Panc1 (cell line): ENCODE results near the gene PEX6. TPM values are rescaled to one million over a fixed set of nuclear protein-coding genes. Genes with fewer than 3 reads are reported as not detected.

ENCODE experiments used
- ATAC-seq: fragments of 200-7000 bp; cut with Tn5 transposase; 2 replicates; pipeline ENCODE4 v1.9.1; 2020; ENCODE audit warnings: mild to moderate bottlenecking, moderate library complexity
- BruUV-seq: library from RNA; stranded (reverse); fragments of 400-500 nt; replicated peaks from 2 replicates; lab custom pipeline; 2021; lab: Mats Ljungman, UMichigan
- CTCF ChIA-PET: fragments of 300-600 bp; sonication (Branson Sonifier 250); formaldehyde crosslinking; loops from one replicate; lab custom pipeline; 2022; ENCODE audit warnings: antibody characterized with exemption; lab: Charles Lee
- POLR2A ChIA-PET: fragments of 300-600 bp; sonication (Branson Sonifier 250); formaldehyde crosslinking; loops from one replicate; lab custom pipeline; 2022; ENCODE audit warnings: antibody characterized with exemption; lab: Charles Lee
- DNase-seq: peaks from one replicate; pipeline ENCODE4 v3.0.0-alpha.2; 2010; ENCODE audit warnings: low read depth, low spot score
- H3K27ac ChIP-seq: 2 replicates; pipeline ENCODE4 v1.5.1; 2011; ENCODE audit warnings: mild to moderate bottlenecking, low read length, inconsistent platforms
- H3K27me3 ChIP-seq: fragments of 200-500 bp; sonication (Bioruptor generic); 2 replicates; pipeline ENCODE4 v1.6.0; 2014; ENCODE audit warnings: low read length, inconsistent platforms; ENCODE audit not compliant: control insufficient read depth, insufficient read depth
- H3K36me3 ChIP-seq: fragments of 200-500 bp; sonication (Bioruptor generic); 2 replicates; pipeline ENCODE4 v1.5.1; 2014; ENCODE audit warnings: inconsistent platforms, mild to moderate bottlenecking, low read length, moderate library complexity; ENCODE audit not compliant: control insufficient read depth, insufficient read depth
- H3K4me1 ChIP-seq: 2 replicates; pipeline ENCODE4 v1.5.1; 2011; ENCODE audit warnings: inconsistent platforms, mild to moderate bottlenecking, low read length, moderate library complexity; ENCODE audit not compliant: control insufficient read depth, insufficient read depth
- H3K4me3 ChIP-seq, 2 experiments: 2 replicates each; pipeline ENCODE4 v1.5.1; 2011 to 2012; ENCODE audit warnings: low read depth in 2 of 2, low read length in 2 of 2, mild to moderate bottlenecking in 2 of 2, inconsistent platforms in 1 of 2, moderate library complexity in 1 of 2
- H3K9me3 ChIP-seq: fragments of 200-500 bp; sonication (Bioruptor generic); 2 replicates; pipeline ENCODE4 v1.5.1; 2014; ENCODE audit warnings: low read depth, mild to moderate bottlenecking, inconsistent platforms, low read length, moderate library complexity; ENCODE audit not compliant: control insufficient read depth, insufficient read depth
- CTCF ChIP-seq: fragments of 450-650 bp; IDR thresholded peaks from 2 replicates; pipeline ENCODE4 v1.5.1; 2017; ENCODE audit warnings: mild to moderate bottlenecking
- POLR2AphosphoS5 ChIP-seq: IDR thresholded peaks from 2 replicates; pipeline ENCODE4 v1.6.1; 2012; ENCODE audit warnings: mild to moderate bottlenecking, low read depth, low read length, moderate library complexity
- REST ChIP-seq, 2 experiments: IDR thresholded peaks; 2 replicates each; pipeline ENCODE4 v1.6.1; 2011 to 2012; ENCODE audit warnings: low read depth in 2 of 2, control low read depth in 1 of 2, low read length in 1 of 2, mild to moderate bottlenecking in 1 of 2, moderate library complexity in 1 of 2; ENCODE audit not compliant: insufficient read depth in 1 of 2
- SIN3A ChIP-seq: IDR thresholded peaks from 2 replicates; pipeline ENCODE4 v1.6.1; 2012; ENCODE audit warnings: low read depth, mild to moderate bottlenecking, low read length, moderate library complexity, borderline replicate concordance; ENCODE audit not compliant: insufficient read depth
- TCF7L2 ChIP-seq: IDR thresholded peaks from 2 replicates; pipeline ENCODE4 v1.6.1; 2011; ENCODE audit warnings: mild to moderate bottlenecking, low read depth, low read length, inconsistent platforms
- in situ Hi-C: cut with HindIII; loops from 2 replicates; pipeline ENCODE4 v1.10.0; 2016; ENCODE audit warnings: low sequenced_read_pairs, low pct_unique_long_range_greater_than_20kb
- intact Hi-C: fragments of 100-400 bp; cut with micrococcal nuclease; formaldehyde crosslinking; loops from one replicate; pipeline ENCODE4 v1.10.0; 2022; ENCODE audit not compliant: unreplicated experiment
- total RNA-seq: library from RNA; stranded (reverse); gene quantifications from one replicate; pipeline ENCODE4 v1.2.1, GENCODE V29; 2021; ENCODE audit not compliant: unreplicated experiment

Gene PEX6
- total RNA-seq, 1 experiment from 2014 or later, result 21.7 TPM

- no peaks in the 10 kb centered on the region for H3K9me3 ChIP-seq
- CTCF ChIA-PET, result interaction anchor here (0.6 to 0.7 kb wide), 4 partner anchors 35 to 440 kb away, joined by 4 to 9 read pairs (median 4); partner anchors contain the start of gene ZNF318
- no TSS peak for BruUV-seq
- ATAC-seq, result peak; percentile 96
- peaks cover 9% of the 10 kb centered on the region; the same call in 1 of the 2 replicates for H3K4me1 ChIP-seq
- peak; percentile 80 for DNase-seq
- no peaks in the 10 kb centered on the region for H3K27me3 ChIP-seq
- peak; percentile 59; the same call in 1 of the 2 replicates for TF ChIP-seq TCF7L2
- no peak for TF ChIP-seq CTCF
- no peak for TF ChIP-seq REST (IDR thresholded peaks at IDR 0.05; ENCODE audit: insufficient read depth in 1 of 2, low read depth in 2 of 2, low read length in 1 of 2)
- TF ChIP-seq SIN3A, result peak; percentile 67; the same call in 1 of the 2 replicates
- peak; percentile 71 for TF ChIP-seq POLR2AphosphoS5
- intact Hi-C loops (no loop called here), in situ Hi-C loops (no loop called here)
- H3K27ac ChIP-seq, result peak within 1 kb of the TSS; percentile 98
- peaks cover 2% of the 10 kb centered on the region; the same call in 1 of the 2 replicates for H3K36me3 ChIP-seq
- peak within 1 kb of the TSS; percentile 82 to 97 for H3K4me3 ChIP-seq
- POLR2A ChIA-PET, result interaction anchor here (0.5 to 1.3 kb wide), 10 partner anchors 9 to 520 kb away, joined by 3 to 16 read pairs (median 6); no protein-coding TSS in a partner anchor
Measured at GRCh38 chr6:42928986-42929820, 49.8 kb downstream of the PEX6 start, which contains the start of gene CNPY3. Gene CNPY3 (plus strand): TSS chr6:42929480. CDS start chr6:42929571, 91 bp downstream.

- TF ChIP-seq REST (IDR thresholded peaks at IDR 0.05; ENCODE audit: insufficient read depth in 1 of 2, low read depth in 2 of 2, low read length in 1 of 2) (no peak), SIN3A (no peak), TCF7L2 (no peak)
- Histone ChIP-seq H3K27ac (no peak overlapping the region; the same call in 1 of the 2 replicates), H3K4me1 (peaks cover 9% of the 10 kb centered on the region; the same call in 1 of the 2 replicates), H3K27me3 (no peaks in the 10 kb centered on the region), H3K36me3 (peaks cover 2% of the 10 kb centered on the region; the same call in 1 of the 2 replicates), H3K4me3 (no peak overlapping the region), H3K9me3 (no peaks in the 10 kb centered on the region)
- no TSS peak for BruUV-seq
- POLR2A ChIA-PET, result no interaction called here
- intact Hi-C loops (no loop called here), in situ Hi-C loops (no loop called here)
- ATAC-seq, result no peak
- CTCF ChIA-PET, result no interaction called here
- no peak for DNase-seq
Measured at GRCh38 chr6:42925248-42925857, 53.6 kb downstream of the PEX6 start.
